HUES6 (cell line): ENCODE results near the gene BLVRA.
"Not testable (repeated sequence)": the region's sequence is repeated elsewhere in the genome, so short reads cannot be mapped to it uniquely, and the experiment has no call there.

Experiments
- H3K27ac ChIP-seq: 2 replicates; pipeline ENCODE4 v1.7.0; 2013; ENCODE audit warnings: low read depth, mild to moderate bottlenecking, low read length, inconsistent platforms
- H3K27me3 ChIP-seq: 2 replicates; pipeline ENCODE4 v1.6.1; 2013; ENCODE audit warnings: low read length; ENCODE audit not compliant: control insufficient read depth, insufficient read depth
- H3K36me3 ChIP-seq: 2 replicates; pipeline ENCODE4 v1.6.1; 2013; ENCODE audit warnings: low read length; ENCODE audit not compliant: control insufficient read depth, insufficient read depth
- H3K4me1 ChIP-seq: 2 replicates; pipeline ENCODE4 v1.6.1; 2013; ENCODE audit warnings: low read length; ENCODE audit not compliant: control insufficient read depth, insufficient read depth
- H3K4me3 ChIP-seq: 2 replicates; pipeline ENCODE4 v1.5.1; 2013; ENCODE audit warnings: low read depth, low read length
- H3K9ac ChIP-seq: one replicate; pipeline ENCODE4 v1.6.1; 2013; ENCODE audit warnings: mild to moderate bottlenecking, low read length
- H3K9me3 ChIP-seq: 2 replicates; pipeline ENCODE4 v1.6.1; 2013; ENCODE audit warnings: low read depth, low read length; ENCODE audit not compliant: control insufficient read depth, insufficient read depth

Gene BLVRA

DNA sequence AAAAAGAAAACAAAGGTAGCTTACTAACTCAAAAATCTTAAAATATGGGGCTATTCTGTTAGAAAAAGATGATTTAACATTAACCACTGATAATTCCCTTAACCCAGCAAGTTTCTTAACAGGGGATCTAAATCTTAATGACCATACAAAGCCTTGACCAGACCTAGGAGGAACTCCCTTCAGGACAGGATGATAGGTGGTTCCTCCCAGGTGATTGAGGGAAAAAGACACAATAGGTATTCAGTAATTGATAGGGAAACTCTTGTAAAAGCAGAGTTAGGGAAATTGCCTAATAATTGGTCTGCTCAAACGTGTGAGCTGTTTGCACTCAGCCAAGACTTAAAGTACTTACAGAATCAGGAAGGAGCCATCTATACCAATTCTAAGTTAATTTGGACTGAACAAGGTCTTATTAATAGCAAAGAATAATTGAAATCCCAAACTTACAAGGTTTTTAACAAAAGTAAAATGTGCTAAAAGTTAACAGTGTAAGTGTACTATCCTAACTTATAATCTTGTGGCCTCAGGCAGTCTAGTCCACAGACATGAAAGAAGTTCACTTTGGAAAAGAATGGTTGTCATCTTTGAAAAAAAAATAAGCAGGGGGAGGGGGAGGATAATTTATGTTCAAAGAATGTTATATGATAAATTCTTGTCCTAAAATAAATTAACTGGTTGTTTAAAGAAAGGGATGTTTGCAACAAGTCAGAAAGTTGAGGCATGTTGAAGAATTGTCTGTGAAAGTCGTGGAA is 57.7 kb downstream of the BLVRA start:
- H3K27me3 ChIP-seq: not testable (repeated sequence)

DNA sequence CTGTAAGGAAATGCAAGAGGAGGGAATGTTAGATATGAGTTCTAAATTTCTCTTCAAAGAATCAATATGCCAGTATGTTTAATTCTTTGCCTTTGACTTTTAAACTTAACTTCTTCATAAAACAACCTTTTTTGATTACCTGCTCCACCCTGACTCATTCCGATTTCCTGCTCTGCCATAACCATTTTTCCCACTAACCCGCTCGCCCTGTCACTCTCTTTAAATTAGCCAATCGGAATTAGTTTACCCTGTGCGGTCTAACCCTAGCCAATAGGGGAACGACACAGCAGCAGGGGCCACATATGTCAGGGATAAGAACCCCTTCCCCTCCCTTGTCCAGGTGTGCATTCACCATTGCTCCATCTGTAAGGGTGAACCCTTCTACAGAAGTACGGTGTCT is 64.9 kb downstream of the BLVRA start:
- not testable (repeated sequence) for H3K4me3 ChIP-seq, H3K9ac ChIP-seq, H3K27ac ChIP-seq

More for the DNA sequence above, 57.7 kb downstream of the BLVRA start:
- not testable (repeated sequence) for H3K36me3 ChIP-seq, H3K27ac ChIP-seq, H3K4me3 ChIP-seq, H3K9ac ChIP-seq, H3K9me3 ChIP-seq
- peaks cover 15% of the 10 kb centered on the region for H3K4me1 ChIP-seq

DNA sequence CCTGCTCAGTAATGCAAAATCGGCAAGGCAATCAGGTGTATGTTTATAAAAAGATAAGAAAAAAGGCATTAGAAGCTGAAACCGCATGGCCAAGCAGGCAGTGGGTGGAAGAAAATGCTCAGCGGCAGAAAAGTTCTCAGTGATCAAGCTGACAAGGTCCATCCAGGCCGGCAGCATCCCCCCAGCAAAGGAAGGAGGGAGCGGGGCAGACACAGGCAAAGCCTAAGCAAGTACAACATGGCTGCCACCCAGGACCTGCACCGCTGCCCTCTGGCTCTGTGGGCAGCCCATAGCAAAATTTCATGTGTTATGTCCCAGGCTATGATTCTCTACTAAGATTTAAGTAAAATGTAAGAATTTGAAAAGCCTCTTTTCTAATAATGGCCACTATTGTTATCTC is 65.5 kb downstream of the BLVRA start:
- no peak overlapping the region for H3K9ac ChIP-seq
- H3K4me3 ChIP-seq: no peak overlapping the region
- peaks cover 11% of the 10 kb centered on the region for H3K4me1 ChIP-seq
- H3K27ac ChIP-seq: no peak overlapping the region
- no peaks in the 10 kb centered on the region for H3K36me3 ChIP-seq
- H3K9me3 ChIP-seq: no peaks in the 10 kb centered on the region
- H3K27me3 ChIP-seq: no peaks in the 10 kb centered on the region

More for the DNA sequence above, 64.9 kb downstream of the BLVRA start:
- peaks cover 11% of the 10 kb centered on the region for H3K4me1 ChIP-seq
- H3K9me3 ChIP-seq, H3K27me3 ChIP-seq, H3K36me3 ChIP-seq: not testable (repeated sequence)

DNA sequence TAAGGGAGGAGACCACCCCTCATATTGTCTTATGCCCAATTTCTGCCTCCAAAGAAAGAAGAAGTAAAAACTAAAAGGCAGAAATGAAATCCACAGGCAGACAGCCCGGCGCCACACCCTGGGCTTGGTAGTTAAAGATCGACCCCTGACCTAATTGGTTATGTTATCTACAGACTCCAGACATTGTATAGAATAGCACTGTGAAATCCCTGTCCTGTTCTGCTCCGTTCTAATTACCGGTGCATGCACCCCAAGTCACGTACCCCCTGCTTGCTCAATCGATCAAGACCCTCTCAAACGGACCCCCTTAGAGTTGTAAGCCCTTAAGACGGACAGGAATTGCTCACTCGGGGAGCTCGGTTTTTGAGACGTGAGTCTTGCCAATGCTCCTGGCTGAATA is 66.0 kb downstream of the BLVRA start:
- not testable (repeated sequence) for H3K9ac ChIP-seq

DNA sequence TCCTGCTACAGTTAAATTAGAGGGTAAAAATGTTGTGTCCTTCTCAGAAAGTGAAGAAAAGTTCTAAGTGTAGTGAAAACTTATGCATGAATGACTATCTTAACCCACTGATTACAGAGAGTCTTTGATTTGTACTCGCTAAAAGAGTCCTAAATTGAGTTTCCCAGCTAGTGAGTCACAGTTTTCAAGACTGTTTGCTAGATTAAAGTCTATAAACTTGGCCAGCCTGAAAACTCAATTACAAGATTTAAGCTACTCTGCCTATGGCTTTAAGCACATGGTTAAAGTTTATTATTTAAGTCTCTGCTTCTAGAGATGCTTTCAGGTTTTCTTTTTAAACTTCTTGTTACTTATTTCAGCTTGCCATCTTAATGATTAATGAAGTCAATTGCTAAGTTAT is 66.5 kb downstream of the BLVRA start:
- Histone ChIP-seq H3K9ac (no peak overlapping the region), H3K4me1 (peaks cover 11% of the 10 kb centered on the region), H3K27me3 (no peaks in the 10 kb centered on the region), H3K27ac (no peak overlapping the region), H3K4me3 (no peak overlapping the region), H3K9me3 (no peaks in the 10 kb centered on the region), H3K36me3 (no peaks in the 10 kb centered on the region)

More for the DNA sequence above, 66.0 kb downstream of the BLVRA start:
- peaks cover 11% of the 10 kb centered on the region for H3K4me1 ChIP-seq
- H3K27me3 ChIP-seq, H3K4me3 ChIP-seq, H3K36me3 ChIP-seq, H3K27ac ChIP-seq, H3K9me3 ChIP-seq: not testable (repeated sequence)

DNA sequence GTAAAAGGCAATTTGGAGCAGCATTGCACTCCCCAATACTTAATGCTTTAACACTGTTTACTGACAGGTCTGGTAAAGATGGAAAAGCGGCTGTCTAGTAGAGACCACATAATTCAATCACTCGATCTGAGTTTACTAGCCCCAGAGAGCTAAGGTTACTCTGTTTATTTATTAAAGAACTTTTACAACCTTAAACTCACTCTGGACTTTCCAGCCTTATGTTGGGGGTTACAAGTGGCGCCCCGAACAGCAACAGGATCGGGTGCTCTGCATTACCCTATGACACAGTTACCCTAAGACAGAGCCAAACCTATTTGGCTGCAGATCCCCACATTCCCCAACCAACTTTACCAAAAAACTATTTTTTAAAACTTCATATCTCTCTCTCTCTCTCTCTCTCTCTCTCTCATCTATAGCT is 66.9 kb downstream of the BLVRA start:
- peaks cover 11% of the 10 kb centered on the region for H3K4me1 ChIP-seq
- H3K27me3 ChIP-seq: no peaks in the 10 kb centered on the region
- H3K4me3 ChIP-seq: no peak overlapping the region
- no peak overlapping the region for H3K9ac ChIP-seq
- no peaks in the 10 kb centered on the region for H3K36me3 ChIP-seq
- no peak overlapping the region for H3K27ac ChIP-seq
- H3K9me3 ChIP-seq: 0 out of 2 replicates have a peak, but pooled peaks cover 1% of the 10 kb centered on the region

DNA sequence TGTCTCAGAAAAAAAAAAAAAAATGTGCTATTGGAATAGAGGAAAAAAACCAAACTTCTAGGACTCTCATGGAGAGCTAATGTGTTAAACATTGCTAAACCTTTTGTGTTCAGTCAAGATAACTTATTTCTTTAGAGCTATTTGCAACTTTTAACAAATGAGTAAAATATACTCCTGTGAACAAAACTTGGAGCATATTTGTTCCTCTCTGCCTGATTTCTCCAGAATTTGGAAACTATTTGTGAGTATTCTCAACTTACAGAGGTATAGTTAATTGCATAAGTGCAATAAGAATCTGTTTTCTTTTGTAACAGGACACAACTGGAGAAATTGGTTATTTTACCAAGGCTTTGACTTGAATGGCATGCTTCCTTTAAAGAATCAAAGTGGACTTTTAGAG is 72.4 kb downstream of the BLVRA start:
- H3K36me3 ChIP-seq: not testable (repeated sequence)

DNA sequence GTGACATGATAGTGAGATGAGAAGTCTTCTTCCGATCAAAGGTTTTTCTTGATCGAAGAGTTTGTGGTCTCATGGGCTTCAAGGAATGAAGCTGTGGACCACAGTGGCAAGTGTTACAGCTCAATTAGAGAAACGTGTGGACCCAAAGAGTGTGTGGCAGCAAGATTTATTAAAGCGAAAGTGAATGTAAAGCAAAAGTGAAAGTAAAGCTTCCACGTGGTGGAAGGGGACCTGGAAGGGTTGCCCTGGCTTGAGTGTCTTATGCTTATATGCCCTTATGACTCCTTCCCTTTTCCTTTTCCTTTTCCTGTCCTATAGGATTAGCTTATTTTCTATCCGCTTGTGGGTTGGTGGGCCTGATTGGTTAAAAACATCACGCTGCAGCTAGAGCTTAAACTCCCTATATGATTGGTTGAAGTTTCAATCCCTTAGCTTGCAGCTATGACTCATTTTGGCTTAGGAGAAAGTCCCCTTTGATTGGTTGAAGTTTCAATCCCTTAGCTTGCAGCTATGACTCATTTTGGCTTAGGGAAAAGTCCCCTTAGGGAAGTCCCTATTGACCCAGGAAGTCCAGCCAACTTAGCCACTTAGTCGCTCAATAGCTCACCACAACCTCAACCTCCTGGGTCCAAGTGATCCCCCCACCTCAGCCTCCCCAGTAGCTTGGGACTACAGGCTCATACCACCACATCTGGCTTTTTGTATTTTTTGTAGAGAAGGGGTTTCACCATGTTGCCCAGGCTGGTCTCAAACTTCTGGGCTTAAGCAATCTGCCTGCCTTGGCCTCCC is 76.2 kb downstream of the BLVRA start:
- peaks cover 6% of the 10 kb centered on the region; the same call in 1 of the 2 replicates for H3K4me1 ChIP-seq
- no peak overlapping the region for H3K9ac ChIP-seq
- no peak overlapping the region for H3K27ac ChIP-seq
- no peaks in the 10 kb centered on the region for H3K36me3 ChIP-seq
- no peaks in the 10 kb centered on the region for H3K27me3 ChIP-seq
- H3K4me3 ChIP-seq: no peak overlapping the region
- H3K9me3 ChIP-seq: peaks cover 14% of the 10 kb centered on the region

More for the DNA sequence above, 72.4 kb downstream of the BLVRA start:
- Histone ChIP-seq H3K4me1 (peaks cover 11% of the 10 kb centered on the region), H3K9me3 (peaks cover 14% of the 10 kb centered on the region)
- H3K9ac ChIP-seq, H3K27ac ChIP-seq, H3K27me3 ChIP-seq, H3K4me3 ChIP-seq: not testable (repeated sequence)

DNA sequence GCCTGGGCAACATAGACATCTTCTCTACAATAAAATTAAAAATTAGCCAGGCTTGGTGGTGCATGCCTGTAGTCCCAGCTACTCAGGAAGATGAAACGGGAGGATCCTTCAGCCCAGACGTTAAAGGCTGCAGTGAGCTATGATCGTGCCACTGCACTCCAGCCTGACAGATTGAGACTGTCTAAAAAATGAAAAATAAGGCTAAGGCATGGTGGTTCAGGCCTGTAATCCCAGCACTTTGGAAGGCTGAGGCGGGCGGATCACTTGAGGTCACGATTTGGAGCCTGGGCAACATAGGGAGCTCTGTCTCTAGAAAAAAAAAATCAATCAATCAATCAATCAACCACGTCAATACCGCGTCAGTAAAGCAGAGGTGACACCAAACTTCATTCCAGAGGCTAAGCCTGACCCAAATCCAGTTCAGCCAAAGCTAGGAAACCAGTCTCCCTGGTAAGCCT is 79.8 kb downstream of the BLVRA start:
- H3K4me3 ChIP-seq: peak overlapping the region; percentile 41
- no peaks in the 10 kb centered on the region for H3K27me3 ChIP-seq
- no peak overlapping the region for H3K9ac ChIP-seq

DNA sequence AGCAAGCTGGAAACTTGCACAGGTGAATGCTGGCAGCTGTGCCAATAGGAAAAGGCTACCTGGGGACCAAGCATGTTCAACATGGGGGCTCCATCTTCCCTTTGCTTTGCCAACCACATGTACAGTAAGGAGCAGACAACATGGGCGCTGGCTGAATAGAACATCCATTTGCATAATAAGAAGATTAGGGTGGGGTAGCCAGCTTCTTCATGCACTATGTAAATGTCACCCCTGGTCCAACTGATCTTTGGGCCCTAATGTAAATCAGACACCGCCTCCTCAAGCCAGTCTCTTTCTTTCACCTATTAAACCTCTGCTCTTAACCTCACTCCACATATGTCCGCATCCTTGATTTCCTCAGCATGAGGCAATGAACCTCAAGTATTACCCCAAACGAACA is 84.8 kb downstream of the BLVRA start:
- Histone ChIP-seq H3K36me3 (no peaks in the 10 kb centered on the region), H3K4me1 (peaks cover 5% of the 10 kb centered on the region; the same call in 1 of the 2 replicates), H3K9ac (no peak overlapping the region), H3K27me3 (no peaks in the 10 kb centered on the region), H3K27ac (no peak overlapping the region), H3K4me3 (no peak overlapping the region), H3K9me3 (no peaks in the 10 kb centered on the region)

More for the DNA sequence above, 79.8 kb downstream of the BLVRA start:
- peaks cover 6% of the 10 kb centered on the region; the same call in 1 of the 2 replicates for H3K4me1 ChIP-seq
- no peaks in the 10 kb centered on the region for H3K9me3 ChIP-seq
- H3K27ac ChIP-seq: no peak overlapping the region
- H3K36me3 ChIP-seq: no peaks in the 10 kb centered on the region

DNA sequence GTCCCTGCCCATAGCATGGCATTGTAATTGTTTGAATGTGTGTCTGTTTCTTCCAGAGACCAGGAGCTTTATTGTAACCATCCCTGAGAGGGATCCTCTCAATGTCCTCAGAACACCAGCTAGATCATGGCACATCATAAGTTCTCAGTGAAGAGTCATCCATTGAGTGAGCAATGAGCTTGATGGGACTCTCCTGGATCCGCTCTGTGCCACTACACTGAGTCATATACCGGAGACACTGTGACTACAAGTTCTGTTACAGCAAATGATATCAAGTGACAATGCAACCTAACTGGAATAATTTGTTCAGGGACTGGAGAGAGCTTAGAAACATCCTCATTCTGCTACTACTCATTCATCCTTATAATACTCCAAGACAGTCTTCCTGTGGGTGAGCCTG is 85.8 kb downstream of the BLVRA start:
- Histone ChIP-seq H3K4me1 (no peaks in the 10 kb centered on the region), H3K4me3 (no peak overlapping the region), H3K9ac (no peak overlapping the region), H3K36me3 (no peaks in the 10 kb centered on the region), H3K27ac (no peak overlapping the region), H3K9me3 (no peaks in the 10 kb centered on the region), H3K27me3 (no peaks in the 10 kb centered on the region)
